GM12873 (cell line): ENCODE results near the gene PCDHAC1.

Source experiments
- CTCF ChIP-seq: IDR thresholded peaks from 2 replicates; pipeline ENCODE4 v1.5.1; 2012; ENCODE audit warnings: low read depth, mild to moderate bottlenecking, moderate library complexity, low read length, control low read depth; ENCODE audit not compliant: insufficient read depth; ENCODE audit errors: missing control alignments

Gene PCDHAC1

GRCh38 chr5:140953234-140953633, 27.1 kb downstream of the PCDHAC1 start:
- no peak for TF ChIP-seq CTCF

GRCh38 chr5:140962190-140962589, 36.1 kb downstream of the PCDHAC1 start:
- no peak for TF ChIP-seq CTCF

GRCh38 chr5:140964356-140964755, 38.3 kb downstream of the PCDHAC1 start:
- no peak for TF ChIP-seq CTCF

- TF ChIP-seq CTCF: no peak
Observed at GRCh38 chr5:140965905-140966292, 39.8 kb downstream of the PCDHAC1 start.

- no peak for TF ChIP-seq CTCF
Observed at GRCh38 chr5:140966293-140967225, 40.5 kb downstream of the PCDHAC1 start, which contains the start of gene PCDHAC2. PCDHAC2 (plus strand) TSS chr5:140966476; CDS start chr5:140966767, 291 bp downstream.

- no peak for TF ChIP-seq CTCF
Observed at GRCh38 chr5:140967226-140967893, 41.3 kb downstream of the PCDHAC1 start.

GRCh38 chr5:140969880-140970279, 43.8 kb downstream of the PCDHAC1 start:
- no peak for TF ChIP-seq CTCF
